IMR-90 (cell line): ENCODE results near the gene STT3A.

Experiments used
- CTCF ChIP-seq: conservative IDR thresholded peaks from 2 replicates; pipeline ENCODE4 v1.5.1; 2012; ENCODE audit warnings: mild to moderate bottlenecking, low read depth, low read length, improper control_type of control experiment
- POLR2A ChIP-seq: IDR thresholded peaks from 2 replicates; pipeline ENCODE4 v1.6.1; 2012; ENCODE audit warnings: mild to moderate bottlenecking, low read depth, low read length
- RAD21 ChIP-seq: IDR thresholded peaks from 2 replicates; pipeline ENCODE4 v1.6.1; 2012; ENCODE audit warnings: low read length, improper control_type of control experiment
- RFX5 ChIP-seq: IDR thresholded peaks from 2 replicates; pipeline ENCODE4 v1.8.0; 2012; ENCODE audit warnings: low read depth, mild to moderate bottlenecking, low read length, moderate library complexity
- SMC3 ChIP-seq: fragments of 150-350 bp; IDR thresholded peaks from 2 replicates; pipeline ENCODE4 v1.6.1; 2016; ENCODE audit warnings: low read depth, mild to moderate bottlenecking, antibody characterized with exemption, low read length, moderate library complexity
- USF2 ChIP-seq: fragments of 150-350 bp; IDR thresholded peaks from 2 replicates; pipeline ENCODE4 v1.6.1; 2017; ENCODE audit warnings: mild to moderate bottlenecking, antibody characterized with exemption, low read length, low read depth

- TF ChIP-seq CTCF (no peak), POLR2A (no peak), RAD21 (no peak), SMC3 (no peak), USF2 (no peak), RFX5 (no peak)
These were observed 10.6 kb downstream of the STT3A start for GRCh38 chr11:125603207-125603606.
